Measurements from ENCODE around the gene CCDC192. TPM values are rescaled to one million over a fixed set of nuclear protein-coding genes. Genes with fewer than 3 reads are reported as not detected.

CCDC192 gene
- total RNA-seq, 1 donor from 2014 or later: not detected

DNA sequence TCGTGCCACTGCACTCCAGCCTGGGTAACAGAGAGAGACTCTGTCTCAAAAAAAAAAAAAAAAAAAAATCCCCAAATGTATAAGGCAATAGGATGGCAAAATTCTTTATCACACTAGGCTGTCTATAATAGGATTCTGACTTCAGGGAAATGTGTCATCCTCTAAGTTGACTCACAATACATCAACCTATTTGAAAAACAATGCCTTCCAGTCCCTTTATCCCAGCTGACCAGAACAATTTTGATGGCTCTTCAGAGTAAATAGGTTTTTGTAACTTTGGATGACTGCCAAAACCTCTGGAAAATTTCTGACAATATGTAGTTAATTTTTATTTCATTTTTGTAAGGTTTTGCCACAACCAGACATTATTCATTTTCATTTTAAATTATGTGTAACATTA is 184.1 kb downstream of the CCDC192 start:
- DNase-seq: peak; percentile 85

DNA sequence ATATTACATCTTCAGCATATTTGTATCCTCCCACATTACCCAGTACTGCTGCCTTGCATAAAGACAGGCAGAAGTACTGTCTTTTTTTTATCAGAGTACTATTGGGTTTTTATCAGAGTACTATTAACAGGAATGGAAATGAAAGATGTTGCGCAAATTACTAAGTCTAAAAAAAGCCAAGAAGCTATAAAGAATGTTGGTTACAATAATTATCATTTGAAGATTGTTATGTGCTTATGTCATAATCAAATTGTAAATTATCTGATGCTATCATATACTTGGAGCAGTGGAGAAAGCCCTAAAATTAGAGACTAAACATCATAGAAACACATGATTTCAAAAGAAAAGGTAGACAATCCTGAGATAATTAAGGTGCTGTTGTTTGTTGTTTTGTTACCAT is 188.8 kb downstream of the CCDC192 start:
- no peak for DNase-seq

DNA sequence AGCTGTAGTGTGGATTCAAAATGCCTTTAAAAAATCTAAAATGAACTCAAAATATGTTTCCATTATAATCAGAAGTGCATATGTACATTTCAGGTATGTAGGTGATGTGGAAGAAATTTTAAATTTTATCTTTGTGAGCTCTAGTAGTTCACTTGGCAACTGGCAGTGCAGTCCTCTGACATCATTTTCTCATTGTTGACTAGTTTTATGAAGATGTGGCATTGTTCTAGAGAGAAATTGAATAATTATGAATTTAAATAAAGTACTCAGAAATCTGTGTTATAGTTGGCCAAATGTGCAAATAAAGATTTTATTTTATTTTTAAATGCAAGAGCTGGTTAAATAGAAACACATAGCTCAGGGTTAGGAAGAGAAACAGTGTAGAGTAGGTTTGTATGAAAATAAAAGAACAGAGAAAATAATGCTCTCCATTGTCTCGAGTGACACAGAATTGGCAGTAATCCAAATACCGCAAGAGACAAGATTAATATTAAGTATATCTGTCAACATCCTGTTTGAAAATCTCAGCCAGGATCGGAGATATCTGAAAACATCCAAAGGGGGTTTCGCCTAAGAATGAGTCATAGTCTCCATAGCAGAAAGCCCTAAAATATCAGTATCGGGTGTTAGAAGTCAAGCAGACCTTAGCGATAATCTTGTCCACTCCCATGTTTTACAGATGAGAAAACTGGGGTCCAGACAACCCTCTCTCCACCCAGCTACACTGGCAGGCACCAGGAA is 189.4 kb downstream of the CCDC192 start:
- peak; percentile 67 for DNase-seq

DNA sequence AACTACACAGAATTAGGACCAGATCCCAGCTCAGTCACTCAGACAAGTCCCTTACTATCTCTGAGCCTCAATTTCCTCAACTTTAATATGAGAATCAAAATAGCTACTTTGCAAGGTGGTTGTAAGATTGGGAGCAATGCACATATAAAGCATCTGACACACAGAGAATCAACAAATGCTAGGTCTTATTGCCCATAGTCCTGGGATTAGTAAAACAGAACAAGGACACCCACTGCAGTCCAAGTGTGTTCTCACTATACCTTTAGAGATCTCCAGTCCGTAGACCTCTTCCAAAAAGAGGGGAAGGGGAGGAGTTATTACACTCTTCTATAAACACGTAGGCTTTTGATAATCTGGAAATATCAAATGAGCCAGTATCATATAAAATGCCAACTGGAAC is 190.0 kb downstream of the CCDC192 start:
- DNase-seq: no peak

DNA sequence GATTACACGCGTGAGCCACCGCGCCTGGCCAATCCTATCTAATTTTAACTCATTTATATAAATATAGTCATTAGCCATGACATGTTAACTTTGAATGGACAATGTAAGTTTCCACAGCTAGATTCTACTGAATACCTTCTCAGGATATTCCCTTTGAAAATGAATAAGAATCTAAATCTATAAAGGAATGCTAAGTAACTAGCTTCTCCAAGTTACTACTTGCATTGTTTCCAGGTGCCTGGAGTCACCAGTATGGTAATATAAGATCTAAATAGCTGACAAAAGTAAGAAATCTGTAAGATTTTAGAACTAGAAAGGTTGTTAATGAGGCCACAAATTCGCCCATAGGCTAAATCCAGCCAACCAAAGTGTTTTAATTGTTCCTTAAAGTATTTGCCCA is 191.3 kb downstream of the CCDC192 start:
- no peak for DNase-seq

DNA sequence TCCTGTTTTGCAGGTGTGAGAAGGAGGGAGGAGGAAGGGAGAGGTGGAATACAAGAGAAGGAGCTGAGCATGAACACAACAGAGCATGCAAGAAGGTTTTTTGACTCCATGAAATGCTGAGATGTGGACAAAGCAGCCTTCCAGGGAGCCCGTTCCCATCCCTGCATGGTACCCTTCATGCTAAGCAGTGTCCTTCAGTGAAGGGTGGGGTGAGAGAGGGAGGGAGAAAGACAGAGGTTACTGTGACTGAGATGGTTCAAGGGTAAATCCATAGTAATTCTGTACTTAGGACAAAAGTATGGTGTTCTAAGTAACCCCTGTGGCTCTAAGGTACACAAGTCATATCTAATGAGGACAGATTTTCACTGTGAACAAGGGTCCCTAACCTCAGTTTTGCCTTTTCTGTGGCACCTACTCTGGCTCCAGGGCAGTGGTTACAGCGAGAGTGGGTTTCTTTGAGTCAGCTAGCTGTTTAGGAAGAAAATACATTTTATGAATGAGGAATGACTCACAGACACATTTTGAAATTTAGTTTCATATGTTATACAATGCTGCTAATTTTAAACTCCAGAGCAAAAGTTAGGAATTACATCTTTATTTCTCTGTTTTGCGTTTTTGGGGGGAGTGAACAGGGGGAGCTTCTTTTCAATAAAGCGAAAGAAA is 195.5 kb downstream of the CCDC192 start:
- no peak for DNase-seq

DNA sequence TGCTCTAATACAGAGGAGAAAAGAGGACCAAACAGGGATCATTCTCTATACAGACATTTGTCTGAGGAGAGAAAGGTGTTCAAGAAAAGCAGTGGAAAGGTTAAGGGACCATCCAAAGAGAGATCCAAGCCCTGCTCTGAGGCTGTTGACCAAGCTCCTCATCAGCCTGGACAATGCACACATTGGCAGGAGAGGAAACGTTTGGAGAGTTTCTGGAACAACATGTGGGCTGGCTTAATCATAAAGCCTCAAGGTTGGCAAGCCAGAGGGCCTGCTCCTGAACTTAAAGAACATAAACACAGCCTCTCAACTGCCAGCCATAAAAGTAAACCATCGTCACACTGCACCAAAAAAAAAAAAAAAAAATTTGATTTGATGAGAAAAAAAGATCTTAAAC is 196.0 kb downstream of the CCDC192 start:
- DNase-seq: peak; percentile 28

DNA sequence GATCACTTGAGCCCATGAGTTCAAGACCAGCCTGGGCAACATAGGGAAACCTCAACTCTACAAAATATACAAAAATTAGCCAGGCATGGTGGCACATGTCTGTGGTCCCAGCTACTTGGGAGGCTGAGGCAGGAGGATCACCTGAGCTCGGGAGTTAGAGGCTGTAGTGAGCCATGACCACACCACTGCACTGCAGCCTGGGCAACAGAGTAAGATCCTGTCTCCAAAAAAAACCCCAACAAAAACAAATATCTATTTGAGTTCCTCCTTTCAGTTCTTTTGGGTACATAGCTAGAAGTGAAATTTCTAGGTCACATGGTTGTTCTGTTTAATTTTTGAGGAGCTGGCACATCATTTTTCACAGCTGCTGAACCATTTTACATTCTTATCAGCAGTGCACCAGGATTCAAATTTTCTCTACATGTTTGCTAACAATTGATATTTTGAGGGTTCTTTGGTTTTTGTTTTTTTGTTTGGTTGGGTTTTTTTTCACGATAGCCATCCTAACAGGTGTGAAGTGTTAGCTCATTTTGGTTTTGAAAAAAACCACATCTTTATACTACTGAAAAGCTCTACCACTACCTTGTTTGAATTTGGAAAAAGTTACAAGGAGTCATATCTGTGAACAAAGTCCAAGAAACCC is 203.5 kb downstream of the CCDC192 start:
- DNase-seq: no peak

DNA sequence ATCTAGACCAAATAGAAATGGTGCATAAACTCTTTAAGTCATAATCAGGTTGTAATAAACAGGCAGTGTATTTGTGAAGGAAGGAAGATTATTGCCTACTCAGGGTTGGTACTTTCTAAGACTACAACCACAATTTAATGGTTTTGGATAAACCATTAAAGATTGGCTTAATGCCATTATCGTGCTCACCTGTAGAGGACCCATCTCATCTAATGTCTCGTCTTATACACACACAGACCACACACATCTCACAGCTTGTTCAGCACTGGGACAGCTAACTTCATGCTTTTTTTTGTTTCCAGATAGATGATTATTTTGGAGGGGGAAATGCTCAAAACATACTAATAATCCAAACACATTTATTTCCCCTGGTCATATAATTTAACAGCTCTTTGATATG is 204.7 kb downstream of the CCDC192 start:
- no peak for DNase-seq

DNA sequence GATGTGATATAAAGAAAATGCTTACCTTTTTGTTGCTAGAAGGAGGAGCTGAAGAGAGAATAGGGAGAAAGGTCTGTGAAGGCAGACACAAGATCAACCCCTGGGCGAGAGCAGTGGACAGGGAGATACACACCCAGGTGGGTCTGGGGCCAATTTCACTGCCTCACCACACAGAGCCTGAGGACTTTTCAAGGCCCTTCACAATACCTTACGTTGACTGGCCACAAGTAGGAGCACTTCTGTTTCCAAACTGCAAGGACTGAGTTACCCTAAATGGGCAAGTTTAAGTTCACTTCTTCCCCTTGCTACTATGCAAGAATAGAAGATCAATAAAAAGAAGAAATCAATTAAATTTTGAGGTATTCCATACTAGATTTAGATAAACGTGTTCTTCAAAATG is 205.9 kb downstream of the CCDC192 start:
- peak; percentile 80 for DNase-seq

DNA sequence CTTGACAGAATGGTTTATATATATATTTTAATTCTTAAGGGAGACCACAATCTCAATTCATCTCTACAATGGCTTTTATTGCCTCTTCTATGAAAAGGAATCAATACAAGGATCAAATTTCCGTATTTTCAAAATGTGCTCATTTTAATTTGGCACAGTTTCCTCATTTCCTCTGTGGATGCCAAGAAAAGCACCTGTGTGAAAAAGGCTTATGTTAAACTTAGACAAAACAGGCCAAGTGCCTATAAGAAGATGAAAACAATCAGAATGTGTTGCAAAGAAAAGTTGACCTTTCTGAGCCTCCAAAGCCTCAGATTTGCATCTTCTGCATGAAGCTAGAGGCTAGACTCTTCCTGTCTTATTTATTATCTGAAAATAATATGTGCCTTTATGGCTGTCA is 206.6 kb downstream of the CCDC192 start:
- DNase-seq: peak; percentile 72

DNA sequence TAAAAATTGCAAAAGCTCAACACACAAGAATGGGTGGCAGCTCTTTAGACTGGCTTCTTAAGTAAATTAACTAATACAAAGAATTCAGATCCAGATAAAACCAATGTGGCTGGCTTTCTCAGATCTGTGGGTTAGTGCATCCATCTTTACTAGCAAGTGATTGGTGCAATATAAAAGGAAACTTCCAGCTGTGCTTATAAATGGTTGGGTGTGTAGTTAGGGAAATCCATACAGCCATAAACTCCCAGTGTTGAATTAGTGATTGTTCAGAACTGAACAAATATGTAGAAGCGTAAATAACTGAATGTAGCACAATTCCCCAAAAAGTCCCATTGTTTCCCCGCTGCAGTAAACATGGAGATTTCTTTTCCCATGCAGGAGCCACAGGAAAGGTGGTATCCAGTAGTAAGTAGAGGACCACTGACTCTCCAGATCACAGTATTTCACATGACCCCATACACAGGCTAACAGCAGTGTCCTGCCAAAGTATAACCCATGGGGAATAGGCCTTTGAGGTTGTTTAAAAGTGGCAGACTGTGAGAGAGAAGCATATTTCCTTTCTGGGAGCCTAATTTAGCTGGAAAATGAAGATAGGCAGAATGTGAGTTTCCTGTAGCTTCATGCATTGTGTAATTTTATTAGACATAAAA is 207.2 kb downstream of the CCDC192 start:
- no peak for DNase-seq

DNA sequence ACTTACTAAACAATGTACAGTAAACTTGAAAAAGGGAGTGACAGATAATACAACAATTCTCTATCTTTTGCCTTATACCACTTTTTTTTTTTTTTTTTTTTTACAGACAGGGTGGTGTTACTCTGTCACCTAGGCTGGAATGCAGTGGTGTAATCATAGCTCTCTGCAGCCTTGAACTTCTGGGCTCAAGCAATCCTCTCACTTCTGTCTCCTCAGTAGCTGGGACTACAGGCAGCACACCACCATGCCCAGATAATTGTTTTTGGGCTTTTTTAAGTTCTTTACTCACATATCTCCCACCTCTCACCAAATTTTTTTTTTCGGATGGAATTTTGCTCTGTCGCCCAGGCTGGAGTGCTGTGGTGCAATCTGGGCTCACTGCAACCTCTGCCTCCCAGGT is 208.4 kb downstream of the CCDC192 start:
- no peak for DNase-seq

DNA sequence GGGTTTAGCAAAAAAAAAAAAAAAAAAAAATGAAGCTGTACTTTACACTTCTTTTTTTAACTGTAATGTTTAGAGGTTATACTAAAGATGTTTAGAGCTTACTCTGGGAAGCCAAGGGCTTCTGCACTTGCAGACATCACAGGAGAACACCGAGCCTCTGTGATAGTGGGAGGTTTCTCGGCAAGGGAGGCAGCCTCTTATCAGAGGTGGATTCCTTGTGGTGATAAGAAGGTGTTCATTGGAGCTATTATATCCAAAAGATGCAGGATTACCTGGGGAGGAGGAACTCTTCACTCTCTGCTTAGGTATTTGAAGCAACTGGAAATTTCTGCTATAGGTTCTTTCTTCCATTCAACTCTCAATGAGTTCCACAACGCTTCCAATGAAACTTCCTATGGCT is 209.2 kb downstream of the CCDC192 start:
- no peak for DNase-seq

DNA sequence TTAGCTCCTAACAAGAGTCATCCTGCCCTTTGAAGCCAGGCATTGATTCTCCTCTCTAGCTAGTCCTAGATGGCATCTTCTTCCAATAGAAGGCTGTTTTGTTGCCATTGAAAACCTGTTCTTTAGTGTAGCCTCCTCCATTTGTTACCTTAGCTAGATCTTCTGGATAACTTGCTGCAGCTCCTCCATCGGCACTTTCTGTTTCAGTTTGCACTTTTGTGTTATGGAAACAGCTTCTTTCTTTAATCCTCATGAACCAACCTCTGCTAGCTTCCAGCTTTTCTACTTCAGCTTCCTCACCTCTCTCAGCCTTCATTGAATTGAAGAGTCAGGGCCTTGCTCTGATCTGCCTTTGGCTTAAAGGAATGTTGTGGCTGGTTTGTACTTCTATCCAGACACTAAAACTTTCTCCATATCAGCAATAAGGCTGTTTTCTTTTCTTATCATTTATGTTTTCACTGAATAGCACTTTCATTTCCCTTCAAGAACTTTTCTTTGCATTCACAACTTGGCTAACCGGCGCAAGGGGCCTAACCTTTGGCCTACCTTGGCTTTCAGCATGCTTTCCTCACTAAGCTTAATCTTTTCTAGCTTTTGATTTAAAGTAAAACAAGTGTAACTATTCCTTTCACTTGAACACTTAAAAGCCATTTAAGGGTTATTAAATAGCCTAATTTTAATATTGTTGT is 213.8 kb downstream of the CCDC192 start:
- DNase-seq: no peak

DNA sequence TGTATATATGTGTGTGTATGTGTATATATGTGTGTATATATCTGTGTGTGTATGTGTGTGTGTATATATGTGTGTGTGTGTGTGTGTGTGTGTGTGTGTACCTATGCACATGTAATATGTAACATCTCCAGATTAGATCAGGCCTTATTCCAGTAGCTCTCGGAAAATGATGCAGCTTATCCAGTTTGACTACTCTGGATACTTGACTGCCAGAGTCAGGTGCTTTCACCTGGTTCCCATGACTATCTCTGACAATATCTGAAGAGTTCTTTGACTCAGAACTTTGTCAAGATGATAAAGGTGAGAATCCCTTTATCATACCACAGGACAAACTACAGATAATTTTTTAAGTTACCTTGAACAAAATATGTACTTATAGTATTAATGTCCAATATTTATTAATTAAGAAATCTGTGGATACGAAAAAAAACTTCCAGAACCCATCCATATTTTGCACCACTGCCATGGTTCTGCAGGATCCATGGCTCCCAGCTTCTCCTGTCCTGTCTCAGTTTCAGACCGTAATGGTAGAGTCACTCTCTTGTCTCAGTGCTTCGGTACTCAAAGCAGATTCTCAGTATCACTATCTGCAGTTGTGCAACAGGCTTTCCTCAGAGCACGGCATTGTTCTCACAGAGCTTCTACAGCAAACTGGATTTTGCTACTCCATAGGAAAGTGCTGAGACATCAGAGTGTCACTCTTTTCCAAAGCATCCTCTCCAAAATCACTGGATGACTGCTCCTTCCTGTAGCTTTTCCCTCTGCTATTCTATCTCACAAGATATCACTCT is 216.0 kb downstream of the CCDC192 start:
- no peak for DNase-seq

DNA sequence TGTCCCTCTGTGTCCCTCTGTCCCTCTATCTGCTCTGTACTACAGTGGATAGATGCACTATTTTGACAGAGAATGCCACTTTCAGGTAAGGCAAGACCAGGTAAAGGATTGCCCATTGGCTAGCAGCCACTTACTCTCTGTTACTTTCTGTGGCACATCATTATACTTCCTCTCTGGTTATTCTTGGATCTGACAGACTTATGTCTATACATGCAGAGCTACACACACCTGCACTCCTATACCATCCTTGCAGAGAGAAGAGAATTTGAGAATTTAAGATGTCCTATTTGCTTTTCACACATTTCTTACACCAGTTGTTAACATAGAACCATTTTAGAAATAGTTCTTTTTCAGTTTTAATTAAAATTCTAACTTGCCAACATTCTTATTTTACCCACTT is 216.6 kb downstream of the CCDC192 start:
- DNase-seq: no peak

DNA sequence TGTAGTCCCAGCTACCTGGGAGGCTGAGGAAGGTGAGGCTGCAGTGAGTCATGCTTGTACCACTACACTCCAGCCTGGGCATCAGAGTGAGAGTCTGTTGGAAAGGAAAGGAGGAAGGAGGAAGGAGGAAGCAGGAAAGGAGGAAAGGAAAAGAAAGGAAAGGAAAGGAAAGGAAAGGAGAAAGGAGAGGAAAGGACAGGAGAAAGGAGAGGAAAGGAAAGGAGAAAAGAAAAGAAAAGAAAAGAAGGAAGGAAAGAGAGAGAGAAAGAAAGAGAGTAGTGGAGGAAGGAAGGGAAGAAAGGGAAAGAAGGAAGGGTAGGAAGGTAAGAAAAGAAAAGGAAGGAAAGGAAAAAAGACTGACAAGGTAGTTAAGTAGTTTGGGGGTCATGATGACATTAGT is 217.7 kb downstream of the CCDC192 start:
- no peak for DNase-seq

DNA sequence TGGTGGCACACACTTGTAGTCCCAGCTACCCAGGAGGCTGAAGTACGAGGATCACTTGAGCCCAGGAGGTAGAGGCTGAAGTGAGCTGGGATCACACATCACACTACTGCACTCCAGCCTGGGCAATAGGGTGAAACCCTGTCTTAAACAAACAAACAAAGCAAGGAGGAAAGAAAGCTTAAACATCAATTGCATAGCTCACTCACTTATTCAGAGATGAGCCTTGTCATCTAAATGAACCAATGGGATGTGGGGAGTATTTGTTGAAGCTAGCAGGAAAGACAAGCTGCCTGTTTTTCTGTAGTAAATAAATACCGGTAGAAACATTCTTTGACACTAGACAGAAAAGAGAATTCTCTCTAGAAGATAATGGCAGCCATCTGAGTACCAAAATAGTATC is 219.4 kb downstream of the CCDC192 start:
- no peak for DNase-seq

DNA sequence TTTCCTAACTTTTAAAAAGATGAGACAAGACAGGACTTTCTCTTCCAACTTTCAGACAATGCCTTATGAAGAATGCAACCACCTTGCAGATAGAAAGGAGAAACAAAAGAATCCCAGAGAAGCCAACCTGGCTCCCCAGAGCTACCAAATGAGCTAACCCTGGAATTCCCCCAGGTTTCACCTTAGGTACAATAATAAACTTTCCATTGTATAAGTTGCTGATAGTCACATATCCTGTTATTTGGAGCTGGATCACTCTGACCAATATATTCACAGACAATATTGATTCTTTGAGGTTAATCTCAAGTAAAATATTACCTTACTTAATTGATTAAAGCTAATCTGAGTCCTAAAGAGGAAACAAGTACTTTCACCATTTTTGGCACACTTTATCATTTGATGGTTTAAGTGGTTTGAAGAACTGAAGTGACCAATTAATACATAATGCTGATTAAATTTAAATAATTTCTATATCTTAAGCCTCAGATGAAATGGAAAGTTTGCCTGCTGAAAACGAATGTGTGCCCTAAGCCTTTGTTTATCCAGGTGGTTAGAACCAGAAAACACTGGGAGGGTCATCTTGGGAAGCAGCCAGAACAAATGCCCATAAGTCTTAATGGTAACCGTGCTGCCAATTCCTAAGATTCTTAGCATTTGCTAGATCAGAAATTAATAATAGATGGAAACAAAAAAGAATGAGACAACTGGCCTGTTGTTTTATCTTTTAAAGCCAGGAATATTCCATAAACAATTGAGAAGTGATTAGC is 220.8 kb downstream of the CCDC192 start:
- peak; percentile 64 for DNase-seq

DNA sequence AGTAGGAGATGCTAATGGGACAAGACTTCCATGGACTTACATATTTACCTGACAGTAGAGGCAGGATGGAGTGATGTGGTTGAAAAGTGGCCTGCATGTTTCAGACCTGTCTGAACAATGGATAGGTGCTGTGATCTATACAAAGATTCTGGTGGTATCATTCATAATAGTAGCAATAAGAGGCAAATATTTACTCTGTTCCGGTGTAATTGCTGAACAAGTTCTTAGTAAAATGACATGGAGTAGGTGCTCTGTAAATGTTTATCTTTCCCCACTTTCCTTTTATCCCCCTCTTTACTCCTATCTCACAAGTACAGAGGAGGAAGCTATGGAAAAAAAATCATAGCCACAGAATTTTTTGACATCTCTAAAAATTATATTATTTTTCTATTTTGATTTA is 221.4 kb downstream of the CCDC192 start:
- no peak for DNase-seq
